Measurements from ENCODE around the gene PLEKHH2. TPM values are rescaled to one million over a fixed set of nuclear protein-coding genes. Genes with fewer than 3 reads are reported as not detected.

Gene PLEKHH2
- polyA plus RNA-seq, 3 donors = not detected

GRCh38 chr2:43758739-43759138 lies 121.7 kb downstream of the PLEKHH2 start:
- Histone ChIP-seq H3K4me3 (replicated peaks in 1 of 3; ENCODE audit: low read depth in 2 of 3, low read length in 3 of 3) (no peak overlapping the region), H3K36me3 (replicated peaks in 1 of 2; ENCODE audit: control insufficient read depth in 1 of 2, insufficient read depth in 2 of 2, low read length in 2 of 2) (no peaks in the 10 kb centered on the region), H3K4me2 (replicated peaks; ENCODE audit: extremely low read depth, low read length, poor library complexity, severe bottlenecking) (no peak overlapping the region), H3K9ac (ENCODE audit: insufficient read depth, low read length, poor library complexity, severe bottlenecking) (no peak overlapping the region), H4K20me1 (ENCODE audit: insufficient read depth, low read length) (no peaks in the 10 kb centered on the region), H3K27me3 (ENCODE audit: control insufficient read depth in 2 of 2, insufficient read depth in 2 of 2, low read length in 2 of 2) (peaks cover 0 to 2% of the 10 kb centered on the region in 2 donors), H2AFZ (ENCODE audit: insufficient read depth, low read depth, low read length, poor library complexity, severe bottlenecking) (no peak overlapping the region), H3K9me3 (replicated peaks in 1 of 2; ENCODE audit: control insufficient read depth in 1 of 2, insufficient read depth in 1 of 2, low read length in 2 of 2) (no peaks in the 10 kb centered on the region), H3K27ac (ENCODE audit: low read depth in 1 of 2, low read length in 2 of 2) (no peak overlapping the region), H3K4me1 (ENCODE audit: control insufficient read depth in 1 of 2, insufficient read depth in 2 of 2, low read length in 2 of 2) (no peaks in the 10 kb centered on the region), H3K79me2 (ENCODE audit: insufficient read depth, low read length) (no peaks in the 10 kb centered on the region)
- Mint-ChIP-seq H3K27me3 (ENCODE audit: low read depth in 3 of 3) (peaks cover 2 to 12% (median 4%) of the 10 kb centered on the region in 3 donors), H3K4me3 (no peak overlapping the region), H3K36me3 (no peaks in the 10 kb centered on the region), H3K27ac (no peak overlapping the region), H3K4me1 (no peaks in the 10 kb centered on the region), H3K9me3 (peaks cover 0 to 2% (median 0%) of the 10 kb centered on the region in 7 donors)
- WGBS (ENCODE audit: insufficient coverage) = 92% methylated on average over 2 of the region's 3 CpGs
- DNase-seq = no peak
- TF ChIP-seq, protein P1, sequence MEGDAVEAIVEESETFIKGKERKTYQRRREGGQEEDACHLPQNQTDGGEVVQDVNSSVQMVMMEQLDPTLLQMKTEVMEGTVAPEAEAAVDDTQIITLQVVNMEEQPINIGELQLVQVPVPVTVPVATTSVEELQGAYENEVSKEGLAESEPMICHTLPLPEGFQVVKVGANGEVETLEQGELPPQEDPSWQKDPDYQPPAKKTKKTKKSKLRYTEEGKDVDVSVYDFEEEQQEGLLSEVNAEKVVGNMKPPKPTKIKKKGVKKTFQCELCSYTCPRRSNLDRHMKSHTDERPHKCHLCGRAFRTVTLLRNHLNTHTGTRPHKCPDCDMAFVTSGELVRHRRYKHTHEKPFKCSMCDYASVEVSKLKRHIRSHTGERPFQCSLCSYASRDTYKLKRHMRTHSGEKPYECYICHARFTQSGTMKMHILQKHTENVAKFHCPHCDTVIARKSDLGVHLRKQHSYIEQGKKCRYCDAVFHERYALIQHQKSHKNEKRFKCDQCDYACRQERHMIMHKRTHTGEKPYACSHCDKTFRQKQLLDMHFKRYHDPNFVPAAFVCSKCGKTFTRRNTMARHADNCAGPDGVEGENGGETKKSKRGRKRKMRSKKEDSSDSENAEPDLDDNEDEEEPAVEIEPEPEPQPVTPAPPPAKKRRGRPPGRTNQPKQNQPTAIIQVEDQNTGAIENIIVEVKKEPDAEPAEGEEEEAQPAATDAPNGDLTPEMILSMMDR (IDR thresholded peaks at IDR 0.05) = no peak
- intact Hi-C loops (cut with micrococcal nuclease) = no loop called here

DNA sequence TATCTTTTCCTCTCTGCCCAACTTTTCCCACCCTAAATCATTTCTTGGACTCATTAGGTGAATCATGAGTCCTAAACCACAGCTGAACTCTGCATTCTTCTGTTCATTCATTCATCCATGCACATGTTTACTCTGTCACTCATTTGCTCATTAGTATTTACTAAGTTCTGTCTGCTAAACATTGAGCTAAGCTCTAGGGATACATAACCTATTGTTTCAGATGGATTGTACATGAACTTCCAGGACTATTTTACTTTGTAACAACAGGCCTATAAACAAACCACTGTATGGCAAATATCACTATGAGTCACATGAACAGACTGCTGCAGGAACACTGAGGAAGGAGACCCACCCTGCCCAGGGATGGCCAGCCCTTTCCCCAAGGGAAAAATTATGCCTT lies 122.1 kb downstream of the PLEKHH2 start:
- H3K4me3 ChIP-seq (replicated peaks in 1 of 3; ENCODE audit: low read depth in 2 of 3, low read length in 3 of 3) = no peak overlapping the region
- no peak overlapping the region for H3K9ac ChIP-seq (ENCODE audit: insufficient read depth, low read length, poor library complexity, severe bottlenecking)
- TF ChIP-seq, protein P1 (IDR thresholded peaks at IDR 0.05) = no peak
- Mint-ChIP-seq H3K27me3 (ENCODE audit: low read depth in 3 of 3) (peaks cover 2 to 11% (median 4%) of the 10 kb centered on the region in 3 donors), H3K36me3 (no peaks in the 10 kb centered on the region), H3K4me3 (no peak overlapping the region), H3K27ac (no peak overlapping the region), H3K9me3 (peaks cover 0 to 2% (median 0%) of the 10 kb centered on the region in 7 donors), H3K4me1 (no peaks in the 10 kb centered on the region)
- H3K4me2 ChIP-seq (replicated peaks; ENCODE audit: extremely low read depth, low read length, poor library complexity, severe bottlenecking) = no peak overlapping the region
- H3K79me2 ChIP-seq (ENCODE audit: insufficient read depth, low read length) = no peaks in the 10 kb centered on the region
- H3K4me1 ChIP-seq (ENCODE audit: control insufficient read depth in 1 of 2, insufficient read depth in 2 of 2, low read length in 2 of 2) = no peaks in the 10 kb centered on the region
- no peaks in the 10 kb centered on the region for H4K20me1 ChIP-seq (ENCODE audit: insufficient read depth, low read length)
- no peak overlapping the region for H2AFZ ChIP-seq (ENCODE audit: insufficient read depth, low read depth, low read length, poor library complexity, severe bottlenecking)
- no peak overlapping the region for H3K27ac ChIP-seq (ENCODE audit: low read depth in 1 of 2, low read length in 2 of 2)
- H3K9me3 ChIP-seq (replicated peaks in 1 of 2; ENCODE audit: control insufficient read depth in 1 of 2, insufficient read depth in 1 of 2, low read length in 2 of 2) = no peaks in the 10 kb centered on the region
- peaks cover 0 to 2% of the 10 kb centered on the region in 2 donors for H3K27me3 ChIP-seq (ENCODE audit: control insufficient read depth in 2 of 2, insufficient read depth in 2 of 2, low read length in 2 of 2)
- DNase-seq = no peak
- H3K36me3 ChIP-seq (replicated peaks in 1 of 2; ENCODE audit: control insufficient read depth in 1 of 2, insufficient read depth in 2 of 2, low read length in 2 of 2) = no peaks in the 10 kb centered on the region
- intact Hi-C loops (cut with micrococcal nuclease) = no loop called here

All from CD14-positive monocyte (primary cell).